ENCODE data around the gene TRAP1.

DNA sequence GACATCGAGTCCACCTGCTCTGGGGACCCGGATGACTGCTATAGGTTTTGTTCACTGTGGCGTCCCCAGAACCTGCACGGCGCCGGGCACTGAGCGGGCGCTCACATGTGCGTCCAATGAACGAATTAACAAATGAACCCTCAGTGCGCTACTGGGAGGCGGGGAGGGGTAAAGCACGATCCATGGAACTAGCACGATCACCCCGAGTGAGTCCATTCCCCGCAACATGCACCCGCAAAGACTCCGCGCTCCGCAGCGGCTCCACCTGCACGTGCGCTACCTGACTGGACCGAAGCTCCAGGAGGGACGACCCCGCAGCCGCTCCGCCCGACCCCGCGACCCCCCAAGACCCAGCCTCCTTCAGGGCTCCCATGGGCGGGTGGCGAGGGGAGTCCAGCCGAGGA is 491 bp downstream of the TRAP1 start:
- TF ChIP-seq, protein P1, sequence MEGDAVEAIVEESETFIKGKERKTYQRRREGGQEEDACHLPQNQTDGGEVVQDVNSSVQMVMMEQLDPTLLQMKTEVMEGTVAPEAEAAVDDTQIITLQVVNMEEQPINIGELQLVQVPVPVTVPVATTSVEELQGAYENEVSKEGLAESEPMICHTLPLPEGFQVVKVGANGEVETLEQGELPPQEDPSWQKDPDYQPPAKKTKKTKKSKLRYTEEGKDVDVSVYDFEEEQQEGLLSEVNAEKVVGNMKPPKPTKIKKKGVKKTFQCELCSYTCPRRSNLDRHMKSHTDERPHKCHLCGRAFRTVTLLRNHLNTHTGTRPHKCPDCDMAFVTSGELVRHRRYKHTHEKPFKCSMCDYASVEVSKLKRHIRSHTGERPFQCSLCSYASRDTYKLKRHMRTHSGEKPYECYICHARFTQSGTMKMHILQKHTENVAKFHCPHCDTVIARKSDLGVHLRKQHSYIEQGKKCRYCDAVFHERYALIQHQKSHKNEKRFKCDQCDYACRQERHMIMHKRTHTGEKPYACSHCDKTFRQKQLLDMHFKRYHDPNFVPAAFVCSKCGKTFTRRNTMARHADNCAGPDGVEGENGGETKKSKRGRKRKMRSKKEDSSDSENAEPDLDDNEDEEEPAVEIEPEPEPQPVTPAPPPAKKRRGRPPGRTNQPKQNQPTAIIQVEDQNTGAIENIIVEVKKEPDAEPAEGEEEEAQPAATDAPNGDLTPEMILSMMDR (IDR thresholded peaks at IDR 0.05): no peak
- no peak for TF ChIP-seq POLR2A (IDR thresholded peaks at IDR 0.05)
- TF ChIP-seq EP300 (IDR thresholded peaks at IDR 0.05): no peak

Data from ovary (tissue), 3 donors.